22Rv1 (cell line): ENCODE measurements around the gene VAPB.
"Not testable (repeated sequence)": the region's sequence is repeated elsewhere in the genome, so short reads cannot be mapped to it uniquely, and the experiment has no call there.

Experiments
- H3K27ac ChIP-seq: fragments of 450-650 bp; 2 replicates; pipeline ENCODE4 v1.5.1; 2017
- ZFX ChIP-seq: fragments of 450-650 bp; IDR thresholded peaks from 2 replicates; pipeline ENCODE4 v1.6.1; 2017; ENCODE audit warnings: antibody characterized with exemption, borderline replicate concordance
- TF ChIP-seq, protein P1 (sequence below): fragments of 450-650 bp; IDR thresholded peaks from 2 replicates; pipeline ENCODE4 v1.5.1; 2017; ENCODE audit warnings: mild to moderate bottlenecking

Gene VAPB

DNA sequence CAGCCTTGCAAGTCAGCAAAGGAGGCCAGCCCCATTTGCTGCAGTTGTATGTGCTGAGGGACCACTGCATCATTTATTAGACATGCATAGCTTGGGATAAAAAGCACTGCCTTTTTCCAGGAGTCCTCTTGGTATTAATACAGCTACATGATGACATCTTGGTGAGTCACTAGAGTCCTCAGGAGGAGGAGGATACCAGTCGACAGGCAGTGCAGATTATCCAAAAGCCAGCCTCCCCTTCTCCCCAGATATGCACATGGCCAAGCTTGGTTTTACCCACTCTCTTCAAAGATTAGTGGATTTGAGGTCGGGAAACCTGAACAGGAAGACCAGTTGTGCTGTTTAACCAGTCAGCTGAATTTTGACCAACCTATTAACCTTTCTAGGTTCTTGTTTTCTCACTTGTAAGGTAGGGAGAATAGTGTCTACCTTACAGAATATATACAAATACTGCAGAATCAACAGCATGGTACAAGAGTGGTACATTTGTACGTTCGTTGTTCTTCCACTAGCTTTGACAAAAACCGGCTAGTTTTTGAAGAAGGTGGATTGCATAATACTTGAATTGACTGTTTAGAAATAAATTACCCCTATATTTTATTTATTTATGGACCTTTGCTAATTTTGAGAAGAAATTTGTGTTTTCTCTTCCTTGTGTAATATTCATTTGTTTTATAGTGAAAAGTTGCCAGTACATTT, 31.9 kb downstream of the VAPB start:
- H3K27ac ChIP-seq = no peak overlapping the region
- TF ChIP-seq, protein P1, sequence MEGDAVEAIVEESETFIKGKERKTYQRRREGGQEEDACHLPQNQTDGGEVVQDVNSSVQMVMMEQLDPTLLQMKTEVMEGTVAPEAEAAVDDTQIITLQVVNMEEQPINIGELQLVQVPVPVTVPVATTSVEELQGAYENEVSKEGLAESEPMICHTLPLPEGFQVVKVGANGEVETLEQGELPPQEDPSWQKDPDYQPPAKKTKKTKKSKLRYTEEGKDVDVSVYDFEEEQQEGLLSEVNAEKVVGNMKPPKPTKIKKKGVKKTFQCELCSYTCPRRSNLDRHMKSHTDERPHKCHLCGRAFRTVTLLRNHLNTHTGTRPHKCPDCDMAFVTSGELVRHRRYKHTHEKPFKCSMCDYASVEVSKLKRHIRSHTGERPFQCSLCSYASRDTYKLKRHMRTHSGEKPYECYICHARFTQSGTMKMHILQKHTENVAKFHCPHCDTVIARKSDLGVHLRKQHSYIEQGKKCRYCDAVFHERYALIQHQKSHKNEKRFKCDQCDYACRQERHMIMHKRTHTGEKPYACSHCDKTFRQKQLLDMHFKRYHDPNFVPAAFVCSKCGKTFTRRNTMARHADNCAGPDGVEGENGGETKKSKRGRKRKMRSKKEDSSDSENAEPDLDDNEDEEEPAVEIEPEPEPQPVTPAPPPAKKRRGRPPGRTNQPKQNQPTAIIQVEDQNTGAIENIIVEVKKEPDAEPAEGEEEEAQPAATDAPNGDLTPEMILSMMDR = no peak

DNA sequence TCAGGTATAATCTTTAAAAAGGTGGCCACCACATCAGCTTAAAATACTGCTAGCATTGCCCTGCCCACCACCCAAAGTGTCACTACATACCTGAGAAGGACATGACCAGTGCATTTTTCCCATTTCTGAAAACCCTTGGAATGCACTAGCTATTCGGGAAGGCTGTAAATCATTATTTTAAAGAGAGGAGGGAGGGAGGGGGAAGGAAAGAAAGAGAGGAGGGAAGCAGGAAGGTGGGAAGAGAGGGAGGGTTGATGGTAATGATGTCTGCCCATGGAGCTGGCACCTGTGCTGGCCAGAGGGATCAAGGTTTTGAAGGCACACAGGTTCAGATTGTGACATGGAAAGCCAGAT, 32.4 kb downstream of the VAPB start:
- no peak overlapping the region for H3K27ac ChIP-seq

DNA sequence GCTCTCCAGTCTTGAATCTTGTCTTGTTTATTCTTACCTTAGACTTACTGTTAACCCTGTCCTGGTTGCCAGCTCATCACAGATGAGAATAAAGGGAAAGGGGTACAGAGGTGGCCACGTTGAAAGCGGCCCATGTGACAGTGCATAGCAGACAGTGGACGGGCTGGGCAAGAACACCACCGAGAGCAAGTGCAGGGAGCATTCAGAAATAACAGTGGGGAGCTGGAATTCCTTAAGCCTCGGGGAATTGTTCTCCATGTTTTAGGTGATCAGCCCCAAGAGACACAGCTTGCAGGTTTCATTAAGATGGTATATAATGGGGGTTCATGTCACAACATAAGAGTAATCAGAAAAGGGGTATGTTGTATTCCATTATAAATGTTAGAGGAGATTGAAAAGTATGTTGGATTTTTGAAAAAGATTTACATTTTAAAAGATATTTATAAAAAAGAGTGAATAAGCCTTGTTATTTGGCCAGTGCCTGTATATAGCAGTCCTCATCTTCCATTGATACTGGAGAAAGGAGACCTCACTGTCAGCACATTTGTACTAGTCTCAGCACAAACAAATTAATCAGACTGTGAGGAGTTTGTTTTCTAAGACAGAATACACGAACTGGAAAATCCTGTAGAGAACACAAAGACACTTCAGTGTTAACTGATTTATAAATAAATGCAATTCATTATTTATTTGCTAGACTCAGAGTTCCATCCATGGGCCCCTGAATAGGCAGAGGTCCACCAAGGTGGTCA, 35.4 kb downstream of the VAPB start:
- H3K27ac ChIP-seq = no peak overlapping the region
- TF ChIP-seq, protein P1 = no peak
- TF ChIP-seq ZFX = no peak

More for the DNA sequence above, 32.4 kb downstream of the VAPB start:
- no peak for TF ChIP-seq ZFX

DNA sequence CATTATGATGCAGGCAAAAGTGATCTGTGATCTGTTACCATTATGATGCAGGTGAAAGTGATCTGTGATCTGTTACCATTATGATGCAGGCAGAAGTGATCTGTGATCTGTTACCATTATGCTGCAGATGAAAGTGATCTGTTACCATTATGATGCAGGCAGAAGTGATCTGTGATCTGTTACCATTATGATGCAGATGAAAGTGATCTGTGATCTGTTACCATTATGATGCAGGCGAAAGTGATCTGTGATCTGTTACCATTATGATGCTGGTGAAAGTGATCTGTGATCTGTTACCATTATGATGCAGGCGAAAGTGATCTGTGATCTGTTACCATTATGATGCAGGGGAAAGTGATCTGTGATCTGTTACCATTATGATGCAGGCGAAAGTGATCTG, 38.5 kb downstream of the VAPB start:
- not testable (repeated sequence) for H3K27ac ChIP-seq

DNA sequence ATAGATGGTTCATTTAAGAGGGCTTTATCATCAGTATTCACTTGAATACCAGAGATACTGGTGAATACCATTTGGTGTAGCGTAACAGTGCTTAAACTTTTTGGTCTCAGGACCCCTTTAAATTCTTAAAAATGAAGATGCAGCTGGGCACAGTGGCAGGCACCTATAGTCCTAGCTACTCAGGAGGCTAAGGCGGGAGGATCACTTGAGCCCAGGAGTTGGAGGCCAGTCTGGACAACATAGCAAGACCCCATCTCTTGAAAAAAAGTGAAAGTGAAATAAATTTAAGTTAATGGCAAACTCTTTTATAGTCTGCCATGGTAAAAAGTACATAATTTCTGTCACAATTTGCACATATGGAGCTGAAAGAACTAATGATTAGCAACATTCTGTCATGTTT, 39.3 kb downstream of the VAPB start:
- TF ChIP-seq, protein P1 = no peak
- no peak for TF ChIP-seq ZFX
- H3K27ac ChIP-seq = no peak overlapping the region

DNA sequence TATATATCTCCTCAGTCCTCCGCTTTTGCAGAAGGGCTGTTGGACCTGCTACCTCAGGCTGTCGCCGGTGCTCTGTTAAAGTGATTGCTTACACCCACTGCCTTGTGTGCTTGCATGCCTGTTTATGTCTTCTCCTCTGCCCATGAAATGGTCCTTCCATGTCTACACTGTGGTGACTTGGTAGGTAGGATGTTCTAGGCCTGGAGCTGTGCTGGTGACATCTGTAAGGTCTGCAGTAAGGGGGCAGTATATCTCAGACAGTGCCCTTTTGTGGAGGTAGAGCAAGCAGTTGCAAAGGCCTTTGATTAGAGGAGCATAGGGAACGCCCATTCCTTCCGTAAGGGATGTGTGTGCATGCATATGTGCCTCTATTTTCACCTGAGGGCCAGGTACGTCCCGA, 40.3 kb downstream of the VAPB start:
- TF ChIP-seq, protein P1 = no peak
- TF ChIP-seq ZFX = no peak
- no peak overlapping the region for H3K27ac ChIP-seq

DNA sequence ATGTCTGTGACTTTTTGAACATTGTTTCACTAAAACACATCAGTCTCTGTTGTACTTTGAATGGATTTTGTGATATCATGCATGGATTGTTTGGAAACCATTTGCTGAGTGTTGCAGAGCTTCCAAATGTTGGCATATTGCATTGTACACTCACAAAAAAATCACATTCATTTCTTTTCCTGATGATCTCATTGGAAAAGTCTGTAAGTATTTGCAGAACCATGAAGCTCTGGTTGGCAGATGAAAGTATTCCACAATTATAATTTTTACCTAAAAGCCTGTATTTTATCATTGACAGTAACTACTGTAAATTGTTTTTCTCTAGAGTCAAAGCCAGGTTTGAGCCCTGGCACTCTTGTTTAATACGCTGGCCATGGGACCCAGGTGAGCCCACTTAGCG, 42.1 kb downstream of the VAPB start:
- no peak overlapping the region for H3K27ac ChIP-seq
- TF ChIP-seq, protein P1 = no peak
- no peak for TF ChIP-seq ZFX

DNA sequence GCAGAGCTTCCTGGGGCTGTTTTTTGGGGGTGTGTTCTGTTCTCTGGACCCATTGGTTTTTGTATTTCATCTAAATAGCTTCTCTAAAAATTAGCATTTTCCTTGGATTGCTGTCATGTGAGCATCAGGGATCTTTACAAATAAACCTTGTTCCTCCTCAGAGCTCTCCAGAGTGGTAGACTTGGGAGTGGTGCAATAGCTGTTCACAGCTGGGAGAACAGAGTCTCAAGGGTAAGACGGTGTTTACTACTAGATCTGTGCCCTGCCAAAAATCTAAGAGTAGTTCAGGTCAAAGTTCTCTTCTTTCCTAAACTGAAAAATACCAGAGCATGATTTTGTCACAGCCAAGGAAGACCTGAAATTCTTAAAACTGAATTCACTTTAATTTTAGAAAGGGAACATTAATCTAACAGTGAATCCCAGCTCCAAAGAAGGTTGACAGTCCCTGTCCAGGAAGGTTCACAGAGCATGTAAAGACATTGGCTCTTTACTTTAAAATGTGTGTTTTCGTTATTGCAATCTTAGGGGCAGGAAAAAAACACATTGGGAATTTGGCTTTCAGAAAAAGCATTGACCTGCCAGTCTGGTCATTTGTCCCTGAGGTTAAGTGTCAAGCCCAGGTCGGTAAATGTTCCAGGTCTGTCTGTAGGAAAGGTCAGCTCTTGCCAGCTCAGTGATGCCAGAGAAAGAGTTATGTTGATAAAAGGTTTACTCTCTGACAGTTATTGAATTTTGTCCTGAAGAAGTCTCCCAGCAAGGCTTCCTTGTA, 43.3 kb downstream of the VAPB start:
- TF ChIP-seq ZFX = no peak
- TF ChIP-seq, protein P1 = no peak
- no peak overlapping the region for H3K27ac ChIP-seq
